ENCODE results near the gene CCNB1IP1.

Gene CCNB1IP1, protein sequence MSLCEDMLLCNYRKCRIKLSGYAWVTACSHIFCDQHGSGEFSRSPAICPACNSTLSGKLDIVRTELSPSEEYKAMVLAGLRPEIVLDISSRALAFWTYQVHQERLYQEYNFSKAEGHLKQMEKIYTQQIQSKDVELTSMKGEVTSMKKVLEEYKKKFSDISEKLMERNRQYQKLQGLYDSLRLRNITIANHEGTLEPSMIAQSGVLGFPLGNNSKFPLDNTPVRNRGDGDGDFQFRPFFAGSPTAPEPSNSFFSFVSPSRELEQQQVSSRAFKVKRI

DNA sequence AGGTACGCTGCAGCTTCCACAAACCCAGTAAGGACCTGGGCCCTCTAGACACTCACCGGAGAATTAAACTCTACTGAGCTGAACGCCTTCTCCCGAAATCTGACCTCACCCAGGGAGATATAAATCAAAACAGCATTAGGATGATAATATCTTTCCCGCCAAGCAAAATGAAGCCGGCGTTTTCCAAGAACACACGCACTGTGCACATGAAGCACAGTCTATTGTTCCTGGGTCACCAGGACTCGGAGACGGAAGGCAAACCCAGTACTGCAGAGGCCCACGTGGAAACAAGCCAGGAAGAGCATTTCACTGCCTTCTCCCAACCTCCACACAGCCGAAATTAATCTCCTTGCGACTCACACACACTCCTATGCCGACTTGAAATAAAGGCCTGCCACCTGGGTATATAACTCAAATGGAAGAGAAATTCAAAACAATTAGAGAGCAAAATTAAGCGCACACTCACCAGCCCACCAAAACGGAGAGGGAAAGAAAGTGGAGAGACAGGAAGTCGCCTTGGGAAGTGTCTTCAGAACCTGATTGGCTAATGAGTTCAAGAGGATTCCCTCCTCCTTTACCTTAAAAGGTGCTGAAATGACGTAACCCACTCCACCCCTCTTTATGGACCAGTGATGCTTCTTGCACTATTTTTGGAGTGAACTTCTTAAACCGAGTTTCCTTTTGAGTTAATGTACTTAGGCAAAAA, at the start of gene CCNB1IP1:
CCNB1IP1 (minus strand) TSS at position 492 of the 706 bp plus-strand sequence. CDS start 16,756 bp downstream, outside the sequence.
- H3K4me3 ChIP-seq (ENCODE audit: low read depth in 1 of 5, low read length in 5 of 5), result peak within 1 kb of the TSS; percentile 79 to 92 (median 88)
- H3K27me3 ChIP-seq (ENCODE audit: control insufficient read depth in 5 of 5, insufficient read depth in 4 of 5, low read length in 5 of 5), result no peaks in the 10 kb centered on the region
- peaks cover 0 to 15% (median 12%) of the 10 kb centered on the region in 5 donors for H3K4me1 ChIP-seq (ENCODE audit: control insufficient read depth in 5 of 5, insufficient read depth in 5 of 5, low read length in 5 of 5)
- peaks cover 0 to 5% (median 0%) of the 10 kb centered on the region in 5 donors for H3K36me3 ChIP-seq (ENCODE audit: control insufficient read depth in 5 of 5, insufficient read depth in 5 of 5, low read length in 5 of 5)
- no peaks in the 10 kb centered on the region for H3K9me3 ChIP-seq (ENCODE audit: control insufficient read depth in 5 of 5, low read length in 5 of 5)
- peak within 1 kb of the TSS; percentile 57 to 87 (median 81) for H3K9ac ChIP-seq (ENCODE audit: low read length in 5 of 5)
- peak within 1 kb of the TSS; percentile 80 for H3K27ac ChIP-seq (ENCODE audit: low read depth, low read length)

DNA sequence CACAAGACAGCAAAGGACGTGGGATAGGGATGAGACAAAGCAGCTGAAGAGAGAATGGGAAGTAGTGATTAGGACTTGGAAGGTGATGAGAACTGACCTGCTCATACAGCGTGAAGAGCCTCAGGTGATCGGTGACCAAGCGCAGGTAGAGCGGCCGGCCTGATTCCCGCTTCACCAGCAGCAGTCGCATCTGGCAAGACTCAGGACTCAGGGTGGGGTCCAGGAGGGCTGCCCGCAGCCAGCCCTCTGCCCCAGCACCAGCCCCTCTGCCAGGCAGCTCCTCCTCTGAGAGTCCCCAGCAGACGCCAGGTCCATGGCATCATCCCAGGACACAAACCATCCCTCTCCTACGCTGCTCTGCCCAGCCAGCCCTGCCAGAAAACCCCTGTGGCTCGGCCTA, 49.4 kb upstream of the CCNB1IP1 start:
- Histone ChIP-seq H3K9me3 (ENCODE audit: control insufficient read depth in 5 of 5, low read length in 5 of 5) (no peaks in the 10 kb centered on the region), H3K36me3 (ENCODE audit: control insufficient read depth in 5 of 5, insufficient read depth in 5 of 5, low read length in 5 of 5) (peaks cover 8 to 99% (median 93%) of the 10 kb centered on the region in 5 donors), H3K4me1 (ENCODE audit: control insufficient read depth in 5 of 5, insufficient read depth in 5 of 5, low read length in 5 of 5) (no peaks in the 10 kb centered on the region), H3K27me3 (ENCODE audit: control insufficient read depth in 5 of 5, insufficient read depth in 4 of 5, low read length in 5 of 5) (no peaks in the 10 kb centered on the region), H3K9ac (ENCODE audit: low read length in 5 of 5) (no peak overlapping the region), H3K4me3 (ENCODE audit: low read depth in 1 of 5, low read length in 5 of 5) (no peak overlapping the region), H3K27ac (ENCODE audit: low read depth, low read length) (no peak overlapping the region)

DNA sequence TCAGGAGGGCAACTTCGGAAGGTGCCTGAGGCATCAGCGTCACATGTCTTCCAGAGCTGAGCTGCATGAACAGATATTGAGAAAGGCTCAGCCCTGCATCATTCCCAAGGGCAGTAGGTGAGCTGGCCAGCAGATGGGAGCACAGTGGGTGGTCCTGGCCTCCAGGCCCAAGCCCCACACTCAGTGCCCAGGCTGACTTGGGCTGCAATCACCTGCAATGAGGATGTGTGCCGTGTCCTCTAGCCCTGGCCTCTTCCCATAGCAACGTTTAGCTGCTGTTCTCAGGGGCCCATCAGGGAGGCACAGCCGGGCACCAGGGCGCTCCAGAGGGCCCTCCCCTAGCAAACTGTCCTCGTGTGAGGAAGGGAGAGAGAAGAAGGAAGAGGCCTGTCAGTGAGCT, 48.3 kb upstream of the CCNB1IP1 start:
- no peaks in the 10 kb centered on the region for H3K9me3 ChIP-seq (ENCODE audit: control insufficient read depth in 5 of 5, low read length in 5 of 5)
- no peak overlapping the region for H3K4me3 ChIP-seq (ENCODE audit: low read depth in 1 of 5, low read length in 5 of 5)
- H3K27me3 ChIP-seq (ENCODE audit: control insufficient read depth in 5 of 5, insufficient read depth in 4 of 5, low read length in 5 of 5), result no peaks in the 10 kb centered on the region
- H3K36me3 ChIP-seq (ENCODE audit: control insufficient read depth in 5 of 5, insufficient read depth in 5 of 5, low read length in 5 of 5), result peaks cover 11 to 100% (median 96%) of the 10 kb centered on the region in 5 donors
- H3K4me1 ChIP-seq (ENCODE audit: control insufficient read depth in 5 of 5, insufficient read depth in 5 of 5, low read length in 5 of 5), result peaks cover 0 to under 1% (median 0%) of the 10 kb centered on the region in 5 donors
- no peak overlapping the region for H3K9ac ChIP-seq (ENCODE audit: low read length in 5 of 5)
- H3K27ac ChIP-seq (ENCODE audit: low read depth, low read length), result no peak overlapping the region

DNA sequence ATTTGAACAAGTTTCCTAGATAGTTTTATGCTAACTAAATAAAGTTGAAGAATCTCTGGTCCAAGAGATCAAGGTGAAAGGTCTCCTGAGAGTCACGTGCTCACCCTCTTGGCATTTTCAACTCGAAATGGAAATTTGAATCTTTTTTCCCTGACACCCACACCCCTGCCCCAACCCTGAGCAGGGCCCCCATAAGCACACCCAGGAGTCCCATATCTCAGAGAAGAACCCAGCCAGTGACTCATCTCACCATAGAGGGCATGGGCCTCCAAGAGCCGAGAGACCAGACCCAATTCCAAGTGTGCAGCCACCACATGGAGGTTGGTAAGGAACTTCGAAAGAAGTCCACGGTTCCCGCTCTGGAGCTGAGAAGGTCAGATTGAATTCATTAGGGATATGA, 47.6 kb upstream of the CCNB1IP1 start:
- peaks cover 0 to 2% (median 0%) of the 10 kb centered on the region in 5 donors for H3K4me1 ChIP-seq (ENCODE audit: control insufficient read depth in 5 of 5, insufficient read depth in 5 of 5, low read length in 5 of 5)
- H3K9ac ChIP-seq (ENCODE audit: low read length in 5 of 5), result no peak overlapping the region
- H3K9me3 ChIP-seq (ENCODE audit: control insufficient read depth in 5 of 5, low read length in 5 of 5), result no peaks in the 10 kb centered on the region
- H3K36me3 ChIP-seq (ENCODE audit: control insufficient read depth in 5 of 5, insufficient read depth in 5 of 5, low read length in 5 of 5), result peaks cover 9 to 100% (median 96%) of the 10 kb centered on the region in 5 donors
- H3K27me3 ChIP-seq (ENCODE audit: control insufficient read depth in 5 of 5, insufficient read depth in 4 of 5, low read length in 5 of 5), result no peaks in the 10 kb centered on the region
- H3K27ac ChIP-seq (ENCODE audit: low read depth, low read length), result no peak overlapping the region
- no peak overlapping the region for H3K4me3 ChIP-seq (ENCODE audit: low read depth in 1 of 5, low read length in 5 of 5)

DNA sequence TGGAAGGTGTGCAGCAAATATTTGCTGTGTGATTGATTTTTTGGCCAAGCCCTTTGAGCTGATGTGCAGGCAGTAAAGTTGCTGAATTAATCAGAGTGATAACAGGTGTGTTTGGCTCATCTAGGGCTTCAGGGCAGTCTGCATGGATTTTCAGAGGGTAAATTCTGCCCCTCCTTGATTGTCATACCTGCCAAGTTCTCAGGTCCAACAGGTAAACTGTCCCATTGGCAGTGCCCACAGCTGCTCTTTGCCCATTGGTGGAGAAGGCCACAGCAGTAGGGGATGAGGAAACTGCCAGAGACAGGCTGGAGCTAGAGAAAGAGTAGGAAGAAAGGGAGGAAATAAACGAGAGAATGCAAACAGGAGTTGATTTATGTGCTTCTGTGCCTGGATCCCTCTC, 46.7 kb upstream of the CCNB1IP1 start:
- Histone ChIP-seq H3K4me1 (ENCODE audit: control insufficient read depth in 5 of 5, insufficient read depth in 5 of 5, low read length in 5 of 5) (peaks cover 0 to 2% (median 0%) of the 10 kb centered on the region in 5 donors), H3K36me3 (ENCODE audit: control insufficient read depth in 5 of 5, insufficient read depth in 5 of 5, low read length in 5 of 5) (peaks cover 8 to 100% (median 96%) of the 10 kb centered on the region in 5 donors), H3K4me3 (ENCODE audit: low read depth in 1 of 5, low read length in 5 of 5) (no peak overlapping the region), H3K9ac (ENCODE audit: low read length in 5 of 5) (no peak overlapping the region), H3K27ac (ENCODE audit: low read depth, low read length) (no peak overlapping the region), H3K27me3 (ENCODE audit: control insufficient read depth in 5 of 5, insufficient read depth in 4 of 5, low read length in 5 of 5) (no peaks in the 10 kb centered on the region), H3K9me3 (ENCODE audit: control insufficient read depth in 5 of 5, low read length in 5 of 5) (no peaks in the 10 kb centered on the region)

DNA sequence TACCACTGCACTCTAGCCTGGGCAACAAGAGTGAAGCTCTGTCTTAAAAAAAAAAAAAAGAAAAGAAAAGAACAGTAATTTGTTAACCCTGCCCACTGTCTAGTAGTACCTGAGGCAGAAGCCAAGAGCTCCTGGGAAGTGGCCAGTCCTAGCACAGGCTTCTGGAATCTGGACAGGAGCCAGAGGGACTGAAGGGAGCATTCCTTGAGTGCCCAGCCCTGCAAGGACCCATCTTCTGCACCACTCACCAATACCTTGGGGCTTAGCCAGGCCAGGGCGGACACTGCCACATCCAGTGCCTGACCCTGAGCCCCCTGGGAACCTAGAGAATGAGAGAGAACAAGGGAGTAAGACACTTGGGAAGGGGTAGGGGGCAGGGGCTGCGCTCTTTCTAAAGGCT, 44.1 kb upstream of the CCNB1IP1 start:
- H3K27ac ChIP-seq (ENCODE audit: low read depth, low read length), result no peak overlapping the region
- H3K9me3 ChIP-seq (ENCODE audit: control insufficient read depth in 5 of 5, low read length in 5 of 5), result no peaks in the 10 kb centered on the region
- no peaks in the 10 kb centered on the region for H3K27me3 ChIP-seq (ENCODE audit: control insufficient read depth in 5 of 5, insufficient read depth in 4 of 5, low read length in 5 of 5)
- H3K4me1 ChIP-seq (ENCODE audit: control insufficient read depth in 5 of 5, insufficient read depth in 5 of 5, low read length in 5 of 5), result peaks cover 0 to 2% (median 0%) of the 10 kb centered on the region in 5 donors
- H3K36me3 ChIP-seq (ENCODE audit: control insufficient read depth in 5 of 5, insufficient read depth in 5 of 5, low read length in 5 of 5), result peaks cover 12 to 100% (median 96%) of the 10 kb centered on the region in 5 donors
- no peak overlapping the region for H3K9ac ChIP-seq (ENCODE audit: low read length in 5 of 5)
- no peak overlapping the region for H3K4me3 ChIP-seq (ENCODE audit: low read depth in 1 of 5, low read length in 5 of 5)

DNA sequence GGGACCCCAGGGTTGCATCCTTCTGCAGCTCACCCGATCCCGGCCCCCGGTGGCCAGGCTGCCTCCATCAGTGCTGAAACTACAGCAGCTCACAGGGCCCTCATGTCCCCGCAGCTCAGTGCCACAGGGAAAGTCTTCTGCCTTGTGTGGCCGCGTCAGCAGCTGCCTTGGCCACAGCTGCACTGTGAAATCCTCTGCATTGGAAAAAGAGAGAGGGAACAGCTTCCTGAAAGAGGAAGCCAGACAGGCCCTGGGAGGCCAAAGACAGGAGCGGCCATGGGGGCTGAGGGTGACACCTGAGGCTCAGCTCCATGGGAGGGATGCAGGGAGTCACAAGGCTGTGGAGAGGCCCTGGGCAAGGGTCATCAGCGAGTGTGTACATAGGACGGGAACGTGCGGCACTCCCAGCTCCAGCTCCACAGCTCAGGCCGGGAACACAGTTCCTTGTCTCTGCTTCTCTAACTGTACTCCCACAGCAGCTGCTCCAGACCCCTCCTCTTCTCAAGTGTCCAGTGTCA, 43.1 kb upstream of the CCNB1IP1 start:
- H3K4me1 ChIP-seq (ENCODE audit: control insufficient read depth in 5 of 5, insufficient read depth in 5 of 5, low read length in 5 of 5), result peaks cover 0 to 2% (median 0%) of the 10 kb centered on the region in 5 donors
- H3K9ac ChIP-seq (ENCODE audit: low read length in 5 of 5), result no peak overlapping the region
- H3K4me3 ChIP-seq (ENCODE audit: low read depth in 1 of 5, low read length in 5 of 5), result no peak overlapping the region
- no peak overlapping the region for H3K27ac ChIP-seq (ENCODE audit: low read depth, low read length)
- H3K27me3 ChIP-seq (ENCODE audit: control insufficient read depth in 5 of 5, insufficient read depth in 4 of 5, low read length in 5 of 5), result no peaks in the 10 kb centered on the region
- H3K36me3 ChIP-seq (ENCODE audit: control insufficient read depth in 5 of 5, insufficient read depth in 5 of 5, low read length in 5 of 5), result peaks cover 22 to 100% (median 96%) of the 10 kb centered on the region in 5 donors
- H3K9me3 ChIP-seq (ENCODE audit: control insufficient read depth in 5 of 5, low read length in 5 of 5), result no peaks in the 10 kb centered on the region

DNA sequence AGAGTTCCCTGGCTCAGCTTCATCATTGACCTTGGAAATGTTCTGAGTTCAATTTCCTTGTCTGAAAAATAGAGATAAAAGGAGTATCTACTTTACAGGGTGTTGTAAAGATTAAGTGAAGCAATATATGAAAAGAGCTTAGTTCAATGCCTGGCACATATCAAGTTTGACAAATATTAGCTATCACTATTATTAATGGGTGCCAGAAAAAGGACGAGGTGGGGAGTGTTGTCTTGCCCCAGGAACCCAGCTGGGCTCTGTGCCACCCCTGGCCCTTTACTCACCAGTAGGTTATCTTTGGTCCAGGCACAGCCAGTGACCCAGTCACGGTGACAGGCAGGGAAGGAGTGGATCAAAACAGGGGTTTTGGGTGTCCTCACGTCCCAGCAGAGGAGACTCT, 42.4 kb upstream of the CCNB1IP1 start:
- Histone ChIP-seq H3K36me3 (ENCODE audit: control insufficient read depth in 5 of 5, insufficient read depth in 5 of 5, low read length in 5 of 5) (peaks cover 29 to 100% (median 96%) of the 10 kb centered on the region in 5 donors), H3K27ac (ENCODE audit: low read depth, low read length) (no peak overlapping the region), H3K9ac (ENCODE audit: low read length in 5 of 5) (no peak overlapping the region)

DNA sequence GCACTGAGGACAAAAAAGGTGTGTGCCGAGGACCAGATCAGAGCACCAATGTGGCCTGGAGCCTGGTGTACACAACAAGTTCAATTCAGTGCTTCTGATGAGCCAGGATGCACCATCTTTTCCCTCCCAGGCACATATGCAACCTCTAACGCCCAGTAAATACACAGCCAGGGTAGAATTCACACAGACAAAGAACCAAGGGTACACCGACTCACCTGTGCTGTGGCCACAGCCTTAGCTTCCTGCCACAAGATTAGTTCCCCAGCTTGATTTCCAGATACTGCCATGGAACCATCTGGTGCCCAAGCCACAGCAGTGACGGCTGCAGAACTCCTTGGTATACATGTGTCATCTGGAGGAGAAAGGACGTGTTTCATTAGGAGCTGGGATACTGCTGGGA, 39.7 kb upstream of the CCNB1IP1 start:
- Histone ChIP-seq H3K9me3 (ENCODE audit: control insufficient read depth in 5 of 5, low read length in 5 of 5) (no peaks in the 10 kb centered on the region), H3K27me3 (ENCODE audit: control insufficient read depth in 5 of 5, insufficient read depth in 4 of 5, low read length in 5 of 5) (no peaks in the 10 kb centered on the region), H3K36me3 (ENCODE audit: control insufficient read depth in 5 of 5, insufficient read depth in 5 of 5, low read length in 5 of 5) (peaks cover 31 to 99% (median 91%) of the 10 kb centered on the region in 5 donors), H3K4me1 (ENCODE audit: control insufficient read depth in 5 of 5, insufficient read depth in 5 of 5, low read length in 5 of 5) (peaks cover 0 to 2% (median 0%) of the 10 kb centered on the region in 5 donors), H3K4me3 (ENCODE audit: low read depth in 1 of 5, low read length in 5 of 5) (no peak overlapping the region), H3K27ac (ENCODE audit: low read depth, low read length) (no peak overlapping the region), H3K9ac (ENCODE audit: low read length in 5 of 5) (no peak overlapping the region)

More for the DNA sequence above, 42.4 kb upstream of the CCNB1IP1 start:
- H3K9me3 ChIP-seq (ENCODE audit: control insufficient read depth in 5 of 5, low read length in 5 of 5), result no peaks in the 10 kb centered on the region
- H3K4me1 ChIP-seq (ENCODE audit: control insufficient read depth in 5 of 5, insufficient read depth in 5 of 5, low read length in 5 of 5), result peaks cover 0 to 2% (median 0%) of the 10 kb centered on the region in 5 donors
- H3K27me3 ChIP-seq (ENCODE audit: control insufficient read depth in 5 of 5, insufficient read depth in 4 of 5, low read length in 5 of 5), result no peaks in the 10 kb centered on the region
- no peak overlapping the region for H3K4me3 ChIP-seq (ENCODE audit: low read depth in 1 of 5, low read length in 5 of 5)

DNA sequence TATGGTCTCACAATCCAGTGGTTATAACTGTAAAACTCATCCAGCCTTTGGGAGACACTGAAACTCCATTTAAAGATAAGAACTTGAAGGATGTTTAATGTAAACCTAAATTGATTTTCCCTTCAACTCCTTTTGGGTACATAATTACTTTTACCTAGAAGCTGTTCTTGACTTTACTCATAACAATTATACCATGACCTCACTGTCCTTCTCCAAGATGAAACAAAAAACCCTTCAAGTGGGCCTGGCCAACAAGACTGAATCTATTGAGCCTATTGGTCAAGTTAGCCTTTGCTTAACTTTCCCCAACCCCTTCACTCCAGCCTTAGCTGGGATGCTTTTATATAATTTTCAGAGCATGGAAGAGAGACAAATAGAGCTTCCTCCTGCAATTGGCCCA, 32.8 kb upstream of the CCNB1IP1 start:
- no peaks in the 10 kb centered on the region for H3K27me3 ChIP-seq (ENCODE audit: control insufficient read depth in 5 of 5, insufficient read depth in 4 of 5, low read length in 5 of 5)
- peaks cover 27 to 65% (median 56%) of the 10 kb centered on the region in 5 donors for H3K36me3 ChIP-seq (ENCODE audit: control insufficient read depth in 5 of 5, insufficient read depth in 5 of 5, low read length in 5 of 5)
- H3K27ac ChIP-seq (ENCODE audit: low read depth, low read length), result no peak overlapping the region
- H3K4me3 ChIP-seq (ENCODE audit: low read depth in 1 of 5, low read length in 5 of 5), result no peak overlapping the region
- no peaks in the 10 kb centered on the region for H3K9me3 ChIP-seq (ENCODE audit: control insufficient read depth in 5 of 5, low read length in 5 of 5)
- no peak overlapping the region for H3K9ac ChIP-seq (ENCODE audit: low read length in 5 of 5)
- no peaks in the 10 kb centered on the region for H3K4me1 ChIP-seq (ENCODE audit: control insufficient read depth in 5 of 5, insufficient read depth in 5 of 5, low read length in 5 of 5)
